HEK293T (cell line): Measurements from ENCODE around the gene OR2AG1.
A peak's percentile ranks its signal among the peaks of the same experiment; 100 is the strongest.

ENCODE experiments used
- CTCF ChIA-PET: fragments of 350-600 bp; formaldehyde crosslinking; extraction: SDS; loops from one replicate; lab custom pipeline; 2021; ENCODE audit warnings: antibody characterized with exemption, inconsistent platforms; lab: Yijun Ruan, JAX
- POLR2A ChIA-PET: fragments of 350-600 bp; formaldehyde crosslinking; extraction: SDS; loops from one replicate; lab custom pipeline; 2020; ENCODE audit warnings: antibody characterized with exemption, inconsistent platforms; lab: Yijun Ruan, JAX
- DNase-seq: peaks from one replicate; pipeline ENCODE4 v3.0.0; 2012; ENCODE audit warnings: mixed read lengths; ENCODE audit errors: extremely low spot score
- ARNT ChIP-seq: fragments of 450-650 bp; IDR thresholded peaks from 2 replicates; pipeline ENCODE4 v1.6.1; 2017; ENCODE audit warnings: mild to moderate bottlenecking
- BHLHE40 ChIP-seq: fragments of 450-650 bp; IDR thresholded peaks from 2 replicates; pipeline ENCODE4 v1.6.1; 2016; ENCODE audit warnings: mild to moderate bottlenecking, moderate library complexity, borderline replicate concordance
- CTBP1 ChIP-seq: fragments of 450-650 bp; IDR thresholded peaks from 2 replicates; pipeline ENCODE4 v1.6.1; 2016; ENCODE audit warnings: borderline replicate concordance
- ELF4 ChIP-seq: fragments of 450-650 bp; IDR thresholded peaks from 2 replicates; pipeline ENCODE4 v1.6.1; 2017; ENCODE audit warnings: antibody characterized with exemption
- FOXA1 ChIP-seq: fragments of 450-650 bp; IDR thresholded peaks from 2 replicates; pipeline ENCODE4 v1.6.1; 2016; ENCODE audit warnings: mild to moderate bottlenecking
- FOXK2 ChIP-seq: fragments of 450-650 bp; IDR thresholded peaks from 2 replicates; pipeline ENCODE4 v1.6.1; 2016; ENCODE audit warnings: mild to moderate bottlenecking
- FOXM1 ChIP-seq: fragments of 450-650 bp; IDR thresholded peaks from 2 replicates; pipeline ENCODE4 v1.6.1; 2017; ENCODE audit warnings: mild to moderate bottlenecking, borderline replicate concordance
- HDGF ChIP-seq: fragments of 450-650 bp; IDR thresholded peaks from 2 replicates; pipeline ENCODE4 v1.6.1; 2017; ENCODE audit warnings: antibody characterized with exemption, borderline replicate concordance
- L3MBTL2 ChIP-seq: fragments of 450-650 bp; conservative IDR thresholded peaks from 2 replicates; pipeline ENCODE4 v1.6.1; 2016; ENCODE audit warnings: mild to moderate bottlenecking
- LEF1 ChIP-seq: fragments of 450-650 bp; IDR thresholded peaks from 2 replicates; pipeline ENCODE4 v1.6.1; 2017; ENCODE audit warnings: mild to moderate bottlenecking, borderline replicate concordance
- NFRKB ChIP-seq: fragments of 450-650 bp; IDR thresholded peaks from 2 replicates; pipeline ENCODE4 v1.6.1; 2016; ENCODE audit warnings: mild to moderate bottlenecking, moderate library complexity
- SP1 ChIP-seq: fragments of 450-650 bp; IDR thresholded peaks from 2 replicates; pipeline ENCODE4 v1.6.1; 2017
- SUZ12 ChIP-seq: fragments of 450-650 bp; IDR thresholded peaks from 2 replicates; pipeline ENCODE4 v1.6.1; 2016; ENCODE audit warnings: mild to moderate bottlenecking
- TARDBP ChIP-seq: fragments of 450-650 bp; IDR thresholded peaks from 2 replicates; pipeline ENCODE4 v1.6.1; 2016
- ZNF384 ChIP-seq: fragments of 450-650 bp; IDR thresholded peaks from 2 replicates; pipeline ENCODE4 v1.6.1; 2016
- TF ChIP-seq, protein P1 (sequence below): fragments of 450-650 bp; IDR thresholded peaks from 2 replicates; pipeline ENCODE4 v1.6.1; 2016

Gene OR2AG1, protein sequence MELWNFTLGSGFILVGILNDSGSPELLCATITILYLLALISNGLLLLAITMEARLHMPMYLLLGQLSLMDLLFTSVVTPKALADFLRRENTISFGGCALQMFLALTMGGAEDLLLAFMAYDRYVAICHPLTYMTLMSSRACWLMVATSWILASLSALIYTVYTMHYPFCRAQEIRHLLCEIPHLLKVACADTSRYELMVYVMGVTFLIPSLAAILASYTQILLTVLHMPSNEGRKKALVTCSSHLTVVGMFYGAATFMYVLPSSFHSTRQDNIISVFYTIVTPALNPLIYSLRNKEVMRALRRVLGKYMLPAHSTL

GRCh38 chr11:6782720-6783119, at the start of gene OR2AG1:
Gene OR2AG1, plus strand, starts transcription at chr11:6783020. Its CDS starts 2,018 bp downstream, at chr11:6785038.
- ChIA-PET CTCF (no interaction called here), POLR2A (no interaction called here)
- TF ChIP-seq NFRKB (no peak), FOXA1 (no peak), BHLHE40 (no peak), SUZ12 (no peak), TARDBP (no peak), FOXK2 (no peak)
- no peak for DNase-seq

DNA sequence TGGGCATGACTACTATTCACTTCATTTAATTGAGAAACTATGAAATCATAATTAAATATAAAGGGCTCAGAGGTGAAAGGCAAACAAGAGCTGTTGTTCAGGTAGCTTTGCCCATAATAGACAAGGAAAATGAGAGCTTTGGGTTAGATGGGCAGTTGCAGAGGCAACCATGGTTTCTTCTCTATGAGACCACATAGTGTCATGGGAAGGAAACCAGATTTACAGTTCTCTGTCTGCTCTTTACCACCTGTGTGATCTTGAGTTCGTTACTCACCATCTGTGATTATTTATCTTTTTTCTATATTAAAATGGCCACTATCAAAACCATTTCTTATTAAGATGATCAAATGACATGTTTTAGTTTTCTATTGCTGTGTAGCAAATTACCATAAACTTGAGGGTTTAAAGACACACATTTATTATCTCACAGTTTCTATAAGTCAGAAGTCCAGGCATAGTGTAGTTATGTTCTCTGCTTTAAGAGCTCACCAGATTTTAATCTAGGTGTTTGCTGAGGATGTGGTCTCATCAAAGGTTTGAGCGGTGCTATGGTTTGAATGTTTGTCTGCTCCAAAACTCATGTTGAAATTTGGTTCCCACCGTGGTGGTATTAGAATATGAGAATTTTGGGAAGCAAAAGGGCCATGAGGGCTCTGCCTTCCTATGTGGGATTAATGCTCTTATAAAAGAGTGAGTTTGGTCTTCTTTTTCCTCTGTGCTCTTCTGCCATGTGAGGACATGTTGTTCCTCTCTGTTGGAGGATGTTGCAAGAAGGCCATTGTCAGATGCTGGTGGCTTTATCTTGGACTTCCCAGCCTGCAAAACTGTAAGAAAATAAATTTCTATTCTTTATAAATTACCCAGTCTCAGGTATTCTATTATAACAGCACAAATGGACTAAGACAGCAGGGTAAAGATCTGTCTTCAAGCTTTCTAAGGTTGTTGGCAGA, 49.2 kb upstream of the OR2AG1 start:
- TF ChIP-seq ZNF384 (no peak), HDGF (no peak), FOXM1 (no peak), SP1 (no peak), FOXA1 (no peak), L3MBTL2 (no peak), BHLHE40 (no peak), CTBP1 (no peak), ELF4 (no peak), TARDBP (no peak), NFRKB (no peak), LEF1 (no peak), ARNT (no peak), FOXK2 (no peak)
- TF ChIP-seq, protein P1, sequence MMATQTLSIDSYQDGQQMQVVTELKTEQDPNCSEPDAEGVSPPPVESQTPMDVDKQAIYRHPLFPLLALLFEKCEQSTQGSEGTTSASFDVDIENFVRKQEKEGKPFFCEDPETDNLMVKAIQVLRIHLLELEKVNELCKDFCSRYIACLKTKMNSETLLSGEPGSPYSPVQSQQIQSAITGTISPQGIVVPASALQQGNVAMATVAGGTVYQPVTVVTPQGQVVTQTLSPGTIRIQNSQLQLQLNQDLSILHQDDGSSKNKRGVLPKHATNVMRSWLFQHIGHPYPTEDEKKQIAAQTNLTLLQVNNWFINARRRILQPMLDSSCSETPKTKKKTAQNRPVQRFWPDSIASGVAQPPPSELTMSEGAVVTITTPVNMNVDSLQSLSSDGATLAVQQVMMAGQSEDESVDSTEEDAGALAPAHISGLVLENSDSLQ: no peak
- no peak for DNase-seq
- ChIA-PET CTCF (no interaction called here), POLR2A (no interaction called here)

DNA sequence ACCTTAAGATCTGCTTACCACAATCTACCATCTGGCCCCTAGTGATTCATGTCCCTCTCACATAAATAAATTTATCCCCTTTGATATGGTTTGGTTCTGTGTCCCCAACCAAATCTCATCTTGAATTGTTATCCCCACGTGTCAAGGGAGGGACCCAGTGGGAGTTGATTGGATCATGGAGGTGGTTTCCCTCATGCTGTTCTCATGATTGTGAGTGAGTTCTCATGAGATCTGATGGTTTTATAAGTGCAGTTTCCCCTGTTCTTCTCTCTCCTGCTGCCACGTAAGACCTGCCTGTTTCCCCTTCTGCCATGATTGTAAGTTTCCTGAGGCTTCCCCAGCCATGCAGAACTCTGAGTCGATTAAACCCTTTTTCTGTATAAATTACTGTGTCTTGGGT, 48.2 kb upstream of the OR2AG1 start:
- DNase-seq: no peak
- TF ChIP-seq LEF1: no peak
- TF ChIP-seq FOXA1: no peak
- TF ChIP-seq FOXM1: no peak
- no peak for TF ChIP-seq FOXK2
- no peak for TF ChIP-seq ELF4
- TF ChIP-seq, protein P1: no peak
- no peak for TF ChIP-seq SUZ12
- TF ChIP-seq HDGF: no peak
- TF ChIP-seq NFRKB: no peak
- TF ChIP-seq CTBP1: no peak
- no peak for TF ChIP-seq BHLHE40
- TF ChIP-seq ARNT: no peak
- no peak for TF ChIP-seq ZNF384
- TF ChIP-seq L3MBTL2: no peak
- no peak for TF ChIP-seq TARDBP
- no peak for TF ChIP-seq SP1
- ChIA-PET CTCF (interaction anchor here (0.5 kb wide), 1 partner anchor 20 kb away, joined by 4 read pairs; no protein-coding TSS in a partner anchor), POLR2A (no interaction called here)

DNA sequence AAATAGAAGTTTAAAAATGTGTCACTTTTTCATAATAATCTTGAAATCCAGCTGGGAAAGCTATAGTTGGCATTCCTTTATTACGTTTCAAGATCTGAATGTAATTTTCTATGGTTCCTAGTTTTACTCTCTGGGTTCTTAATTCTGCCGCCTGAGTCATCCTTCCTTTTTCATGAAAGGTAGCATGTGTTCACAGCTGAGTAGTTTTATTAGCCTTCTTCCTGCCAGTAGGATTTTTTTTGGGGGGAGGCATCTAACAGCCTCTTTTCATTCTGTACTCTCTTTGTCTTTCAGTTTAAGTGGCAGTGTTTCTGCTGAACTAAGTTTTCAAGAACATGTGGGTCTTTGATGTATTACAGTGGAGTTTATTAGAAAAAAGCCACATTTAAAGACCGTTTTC, 47.5 kb upstream of the OR2AG1 start:
- CTCF ChIA-PET: interaction anchor here (4.3 kb wide), 1 partner anchor 22 kb away, joined by 41 read pairs; no protein-coding TSS in a partner anchor
- POLR2A ChIA-PET: no interaction called here
- TF ChIP-seq L3MBTL2 (no peak), CTBP1 (no peak), FOXM1 (no peak), NFRKB (no peak), FOXA1 (no peak), SP1 (no peak), TARDBP (no peak), SUZ12 (no peak)
- no peak for DNase-seq

- POLR2A ChIA-PET: no interaction called here
- TF ChIP-seq HDGF: no peak
- CTCF ChIA-PET: interaction anchor here (4.3 kb wide), 1 partner anchor 20 kb away, joined by 41 read pairs; no protein-coding TSS in a partner anchor
- DNase-seq: no peak
These were observed 46.2 kb upstream of the OR2AG1 start for GRCh38 chr11:6736495-6737121.

- peak; percentile 50 for DNase-seq
- TF ChIP-seq LEF1: no peak
- no peak for TF ChIP-seq ARNT
- TF ChIP-seq NFRKB: no peak
- no peak for TF ChIP-seq ELF4
- TF ChIP-seq ZNF384: no peak
- no peak for TF ChIP-seq FOXK2
- ChIA-PET POLR2A (no interaction called here), CTCF (interaction anchor here (0.6 to 4.3 kb wide), 9 partner anchors 9 to 203 kb away, joined by 3 to 41 read pairs (median 4); partner anchors contain the start of gene MRPL17)
These were observed 44.9 kb upstream of the OR2AG1 start for GRCh38 chr11:6737872-6738466.
